T-cell (primary cell): ENCODE results near the gene TRAFD1. TPM values are rescaled to one million over a fixed set of nuclear protein-coding genes. Genes with fewer than 3 reads are reported as not detected.

ENCODE experiments used
- ATAC-seq, 4 experiments: fragments of 200-7000 bp in 3 of 4; fragments of 150-1000 bp in 1 of 4; cut with Tn5 transposase; replicated peaks in 1 of 4; 1 replicate in 3 of 4; 2 replicates in 1 of 4; pipeline ENCODE4 v1.10.0; 2021; ENCODE audit warnings: moderate library complexity in 3 of 4, mild to moderate bottlenecking in 2 of 4, moderate number of reproducible peaks in 1 of 4
- CTCF ChIA-PET, 2 donors: fragments of 300-600 bp; sonication (Branson Sonifier 250); formaldehyde crosslinking; loops; one replicate each; lab custom pipeline; 2022; ENCODE audit warnings: antibody characterized with exemption in 2 of 2; lab: Charles Lee
- POLR2A ChIA-PET, 2 donors: fragments of 300-600 bp; sonication (Branson Sonifier 250); formaldehyde crosslinking; loops; one replicate each; lab custom pipeline; 2022; ENCODE audit warnings: antibody characterized with exemption in 2 of 2; lab: Charles Lee
- DNase-seq, 35 experiments: peaks; one replicate each; pipeline versions ENCODE4 v3.0.0 to v3.0.0-alpha.2; 2013 to 2023
- H3K27ac ChIP-seq: one replicate; pipeline ENCODE4 v1.5.1; 2013; ENCODE audit warnings: low read length
- H3K27me3 ChIP-seq, 2 experiments: replicated peaks in 1 of 2; 1 replicate in 1 of 2; 2 replicates in 1 of 2; pipeline versions ENCODE4 v1.6.1 to v1.7.0; 2013; ENCODE audit warnings: low read length in 1 of 2, mixed read lengths in 1 of 2; ENCODE audit not compliant: control insufficient read depth in 2 of 2, insufficient read depth in 2 of 2; ENCODE audit errors: extremely low read depth in 1 of 2
- H3K36me3 ChIP-seq, 2 donors: 1 replicate in 1 of 2; 2 replicates in 1 of 2; pipeline versions ENCODE4 v1.6.1 to v1.7.0; 2013; ENCODE audit warnings: low read length in 1 of 2; ENCODE audit not compliant: control insufficient read depth in 2 of 2, insufficient read depth in 1 of 2; ENCODE audit errors: extremely low read depth in 1 of 2
- H3K4me1 ChIP-seq, 2 experiments: 1 replicate in 1 of 2; 2 replicates in 1 of 2; pipeline versions ENCODE4 v1.6.1 to v1.7.0; 2013; ENCODE audit warnings: low read length in 2 of 2, mixed read lengths in 1 of 2; ENCODE audit not compliant: insufficient read depth in 2 of 2, control insufficient read depth in 1 of 2; ENCODE audit errors: extremely low read depth in 1 of 2
- H3K4me3 ChIP-seq, 2 donors: 1 replicate in 1 of 2; 2 replicates in 1 of 2; pipeline versions ENCODE4 v1.5.1 to v1.7.0; 2013; ENCODE audit warnings: mild to moderate bottlenecking in 2 of 2, low read length in 1 of 2, moderate library complexity in 1 of 2; ENCODE audit not compliant: control insufficient read depth in 1 of 2; ENCODE audit errors: extremely low read depth in 1 of 2
- H3K9me3 ChIP-seq: 2 replicates; pipeline ENCODE4 v1.7.0; 2013
- H3K27ac Mint-ChIP-seq, 2 donors: one replicate each; pipeline ENCODE4 v1.8.0; 2020 to 2021; ENCODE audit warnings: mild to moderate bottlenecking in 2 of 2, mixed read lengths in 2 of 2
- H3K27me3 Mint-ChIP-seq, 2 donors: one replicate each; pipeline ENCODE4 v1.8.0; 2021 to 2022; ENCODE audit warnings: mixed read lengths in 2 of 2
- H3K36me3 Mint-ChIP-seq: one replicate; pipeline ENCODE4 v1.8.0; 2021; ENCODE audit warnings: mixed read lengths
- H3K4me1 Mint-ChIP-seq, 3 donors: one replicate each; pipeline ENCODE4 v1.8.0; 2020 to 2022; ENCODE audit warnings: mixed read lengths in 3 of 3, mild to moderate bottlenecking in 1 of 3
- H3K4me3 Mint-ChIP-seq, 3 donors: one replicate each; pipeline ENCODE4 v1.8.0; 2020 to 2022; ENCODE audit warnings: mild to moderate bottlenecking in 3 of 3, mixed read lengths in 3 of 3, moderate library complexity in 3 of 3
- H3K9me3 Mint-ChIP-seq, 3 donors: one replicate each; pipeline ENCODE4 v1.8.0; 2020 to 2022; ENCODE audit warnings: mixed read lengths in 3 of 3
- WGBS: methylation state at CpG from one replicate; pipeline ENCODE4 v1.1.5; 2013; ENCODE audit warnings: missing lambda C conversion rate; ENCODE audit not compliant: insufficient coverage; 5-methylcytosine and 5-hydroxymethylcytosine counted together
- total RNA-seq, 35 experiments: library from RNA in 6 of 35; stranded (reverse) in 6 of 35; fragments of 120-200 nt in 1 of 35; gene quantifications; one replicate each; pipeline versions ENCODE4 v1.2.1 to v1.2.4 and lab custom pipeline; 2013 to 2026

TRAFD1 gene
- total RNA-seq, 5 donors from 2014 or later (not counting 1 experiment from before 2014, with no cell fraction given): 26.4 to 39.9 (median 36.9) TPM

GRCh38 chr12:112122823-112123690 lies 2.3 kb upstream of the TRAFD1 start:
- 100% methylated on average over 2 of the region's 12 CpGs for WGBS
- Mint-ChIP-seq H3K27ac (no peak overlapping the region), H3K4me1 (peaks cover 21 to 24% (median 22%) of the 10 kb centered on the region in 3 donors), H3K36me3 (no peaks in the 10 kb centered on the region), H3K4me3 (no peak overlapping the region), H3K9me3 (no peaks in the 10 kb centered on the region), H3K27me3 (no peaks in the 10 kb centered on the region)
- ATAC-seq (no peak), DNase-seq (no peak)
- Histone ChIP-seq H3K27me3 (peaks cover 0 to 8% of the 10 kb centered on the region in 2 experiments), H3K4me3 (no peak overlapping the region), H3K36me3 (no peaks in the 10 kb centered on the region), H3K27ac (no peak overlapping the region), H3K9me3 (no peaks in the 10 kb centered on the region), H3K4me1 (peaks cover 12 to 26% of the 10 kb centered on the region in 2 experiments)
- ChIA-PET POLR2A (no interaction called here), CTCF (interaction anchor here in 1 of 2 donors (0.7 kb wide), 1 partner anchor 110 kb away, joined by 3 read pairs; the partner anchor contains the start of gene TMEM116)

- no peak overlapping the region for H3K27ac ChIP-seq
- H3K9me3 ChIP-seq: no peaks in the 10 kb centered on the region
- H3K27me3 ChIP-seq: peaks cover 0 to 3% of the 10 kb centered on the region in 2 experiments
- no peaks in the 10 kb centered on the region for H3K36me3 Mint-ChIP-seq
- DNase-seq (no peak), ATAC-seq (no peak)
- peak overlapping the region; percentile 61 to 83 for H3K27ac Mint-ChIP-seq
- ChIA-PET POLR2A (interaction anchor here in 1 of 2 donors (0.6 to 1.5 kb wide), 4 partner anchors 14 to 1098 kb away, joined by 3 to 11 read pairs (median 6); partner anchors contain the start of gene NAA25), CTCF (interaction anchor here in 1 of 2 donors (0.6 to 1.3 kb wide), 6 partner anchors 12 to 439 kb away, joined by 3 to 12 read pairs (median 3); partner anchors contain the start of genes ACAD10, BRAP, ERP29 and NAA25)
- peak overlapping the region; percentile 47 to 85 (median 81) for H3K4me3 Mint-ChIP-seq
- no CpG with 5 or more reads among the region's 1 CpG for WGBS
- H3K27me3 Mint-ChIP-seq: no peaks in the 10 kb centered on the region
- H3K4me3 ChIP-seq: no peak overlapping the region
- peaks cover 34 to 42% (median 39%) of the 10 kb centered on the region in 3 donors for H3K4me1 Mint-ChIP-seq
- H3K36me3 ChIP-seq: no peaks in the 10 kb centered on the region
- H3K4me1 ChIP-seq: peaks cover 20 to 41% of the 10 kb centered on the region in 2 experiments
- H3K9me3 Mint-ChIP-seq: no peaks in the 10 kb centered on the region
Measured at GRCh38 chr12:112124918-112125249, 476 bp upstream of the TRAFD1 start.

DNA sequence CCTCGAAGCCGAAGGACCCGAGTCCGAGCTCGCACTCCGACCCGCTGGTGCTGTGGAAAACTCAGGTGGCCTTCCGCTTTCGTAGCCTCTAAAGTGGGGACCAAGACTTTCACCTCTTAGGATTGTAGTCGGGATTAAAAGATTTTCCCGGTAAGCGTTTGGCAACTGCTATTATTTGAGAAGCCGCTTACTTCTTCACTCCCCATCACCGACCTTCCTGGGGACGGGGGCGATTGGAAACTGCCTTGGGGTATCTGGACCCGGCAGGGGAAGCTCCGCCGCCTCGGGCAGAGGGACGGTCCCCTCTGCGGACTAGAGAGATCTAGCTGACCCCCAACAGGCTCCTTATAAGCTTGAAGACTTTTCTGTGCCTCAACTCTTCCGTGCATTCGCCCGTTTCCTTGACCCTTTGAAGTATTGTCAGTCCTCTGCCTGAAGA lies 659 bp downstream of the TRAFD1 start:
- peaks cover 0 to 3% of the 10 kb centered on the region in 2 experiments for H3K27me3 ChIP-seq
- no peaks in the 10 kb centered on the region for H3K36me3 Mint-ChIP-seq
- peak overlapping the region; percentile 82 to 87 for H3K27ac Mint-ChIP-seq
- H3K4me3 ChIP-seq: peak overlapping the region; percentile 87 to 95
- CTCF ChIA-PET: interaction anchor here in 1 of 2 donors (1.3 kb wide), 1 partner anchor 285 kb away, joined by 3 read pairs; no protein-coding TSS in a partner anchor
- POLR2A ChIA-PET: interaction anchor here (0.6 to 1.6 kb wide), 4 partner anchors 9 to 113 kb away, joined by 4 to 13 read pairs (median 8); partner anchors contain the start of genes NAA25 (in 2 of the 2), ERP29 (in 1 of the 2) and TMEM116 (in 1 of the 2)
- peaks cover 40 to 54% (median 49%) of the 10 kb centered on the region in 3 donors for H3K4me1 Mint-ChIP-seq
- H3K36me3 ChIP-seq: no peaks in the 10 kb centered on the region
- no peaks in the 10 kb centered on the region for H3K9me3 Mint-ChIP-seq
- DNase-seq (peak in 2 of 35 experiments; percentile 8 to 22), ATAC-seq (no peak)
- peak overlapping the region; percentile 81 to 85 (median 83) for H3K4me3 Mint-ChIP-seq
- WGBS: 1% methylated on average over 21 of the region's 25 CpGs
- H3K27ac ChIP-seq: peak overlapping the region; percentile 83
- no peaks in the 10 kb centered on the region for H3K27me3 Mint-ChIP-seq
- H3K9me3 ChIP-seq: no peaks in the 10 kb centered on the region
- peaks cover 29 to 44% of the 10 kb centered on the region in 2 experiments for H3K4me1 ChIP-seq

GRCh38 chr12:112126911-112127310 lies 1.6 kb downstream of the TRAFD1 start:
- H3K27ac ChIP-seq: peak overlapping the region; percentile 22
- no peaks in the 10 kb centered on the region for H3K36me3 Mint-ChIP-seq
- peak overlapping the region; percentile 81 to 85 (median 83) for H3K4me3 Mint-ChIP-seq
- CTCF ChIA-PET: no interaction called here
- no peaks in the 10 kb centered on the region for H3K27me3 Mint-ChIP-seq
- WGBS: 88% methylated on average over 5 of the region's 7 CpGs
- no peak for DNase-seq
- H3K9me3 Mint-ChIP-seq: no peaks in the 10 kb centered on the region
- no peak for ATAC-seq
- no peak overlapping the region for H3K4me3 ChIP-seq
- H3K27me3 ChIP-seq: peaks cover 0 to 3% of the 10 kb centered on the region in 2 experiments
- peaks cover 49 to 62% (median 58%) of the 10 kb centered on the region in 3 donors for H3K4me1 Mint-ChIP-seq
- POLR2A ChIA-PET: interaction anchor here (0.6 to 1.6 kb wide), 4 partner anchors 18 to 289 kb away, joined by 5 to 13 read pairs (median 6); partner anchors contain the start of gene NAA25 (in 1 of the 2)
- no peaks in the 10 kb centered on the region for H3K9me3 ChIP-seq
- H3K27ac Mint-ChIP-seq: peak overlapping the region; percentile 82 to 87
- H3K36me3 ChIP-seq: no peaks in the 10 kb centered on the region
- peaks cover 38 to 44% of the 10 kb centered on the region in 2 experiments for H3K4me1 ChIP-seq

DNA sequence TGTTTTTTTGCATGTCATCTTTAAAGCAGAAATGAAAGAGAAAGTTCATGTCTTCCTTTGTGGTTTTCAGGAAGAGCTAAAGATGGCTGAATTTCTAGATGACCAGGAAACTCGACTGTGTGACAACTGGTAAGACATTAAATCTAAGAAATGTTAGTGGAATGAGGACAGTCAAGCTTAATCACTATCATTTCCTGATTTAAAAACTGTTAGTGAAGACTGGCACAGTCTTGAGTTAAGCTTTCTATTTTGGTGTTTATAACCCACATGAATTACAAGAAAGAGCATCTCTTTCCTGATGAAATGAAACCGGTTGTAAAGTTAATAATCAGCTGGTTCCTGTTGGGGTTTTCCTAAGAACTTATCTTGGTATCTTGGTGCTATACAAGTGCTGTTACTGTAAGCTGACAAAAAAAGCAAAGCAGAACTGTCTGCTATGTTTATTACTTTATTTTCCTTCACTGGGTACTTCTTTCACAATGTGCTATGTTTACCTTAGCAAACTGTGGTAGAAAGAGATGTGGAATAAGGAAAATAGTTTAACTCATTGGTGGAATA lies 5.2 kb downstream of the TRAFD1 start:
- Histone ChIP-seq H3K4me1 (peaks cover 38 to 42% of the 10 kb centered on the region in 2 experiments), H3K4me3 (peak overlapping the region in 1 of 2 donors; percentile 27), H3K27ac (peak overlapping the region; percentile 64), H3K27me3 (no peaks in the 10 kb centered on the region), H3K36me3 (peaks cover 7 to 19% of the 10 kb centered on the region in 2 donors), H3K9me3 (no peaks in the 10 kb centered on the region)
- DNase-seq: peak in 2 of 35 experiments; percentile 13 to 78
- H3K36me3 Mint-ChIP-seq: peaks cover 8% of the 10 kb centered on the region
- no CpG with 5 or more reads among the region's 2 CpGs for WGBS
- ATAC-seq: peak; percentile 72 to 86 (median 74)
- peaks cover 62 to 67% (median 67%) of the 10 kb centered on the region in 3 donors for H3K4me1 Mint-ChIP-seq
- H3K4me3 Mint-ChIP-seq: peak overlapping the region; percentile 49 to 60 (median 56)
- ChIA-PET POLR2A (interaction anchor here (0.6 to 1.1 kb wide), 8 partner anchors 15 to 447 kb away, joined by 3 to 9 read pairs (median 4); partner anchors contain the start of gene NAA25 (in 1 of the 2)), CTCF (interaction anchor here in 1 of 2 donors (1.2 to 1.6 kb wide), 3 partner anchors 21 to 117 kb away, joined by 3 to 6 read pairs (median 4); partner anchors contain the start of genes ERP29, NAA25 and TMEM116)
- peak overlapping the region; percentile 87 to 89 for H3K27ac Mint-ChIP-seq
- no peaks in the 10 kb centered on the region for H3K9me3 Mint-ChIP-seq
- no peaks in the 10 kb centered on the region for H3K27me3 Mint-ChIP-seq
